Transverse colon (tissue), 4 donors: ENCODE results near the gene NSL1.

Experiments
- CTCF ChIP-seq, 5 experiments: fragments of 200-600 bp in 3 of 5; fragments of 450-650 bp in 2 of 5; sonication (generic) in 3 of 5; IDR thresholded peaks; 1 replicate in 2 of 5; 2 replicates in 3 of 5; pipeline ENCODE4 v1.5.1; 2016 to 2017; ENCODE audit warnings: antibody characterized with exemption in 5 of 5, inconsistent platforms in 3 of 5, mild to moderate bottlenecking in 2 of 5, moderate library complexity in 1 of 5
- POLR2A ChIP-seq: fragments of 450-650 bp; IDR thresholded peaks from one replicate; pipeline ENCODE4 v1.6.1; 2016; ENCODE audit warnings: antibody characterized with exemption, mild to moderate bottlenecking, moderate library complexity
- POLR2AphosphoS5 ChIP-seq, 3 donors: sonication (generic); formaldehyde crosslinking; IDR thresholded peaks; one replicate each; pipeline ENCODE4 v1.6.1; 2016; ENCODE audit warnings: antibody characterized with exemption in 3 of 3

- no peak for TF ChIP-seq CTCF (IDR thresholded peaks at IDR 0.05)
- no peak for TF ChIP-seq POLR2A
- no peak for TF ChIP-seq POLR2AphosphoS5 (IDR thresholded peaks at IDR 0.05)
These were observed 28.7 kb downstream of the NSL1 start for GRCh38 chr1:212762839-212763238.
